Dermis blood vessel endothelial cell (primary cell): ENCODE results near the gene ABI3BP. TPM values are rescaled to one million over a fixed set of nuclear protein-coding genes. Genes with fewer than 3 reads are reported as not detected.
A peak's percentile ranks its signal among the peaks of the same experiment; 100 is the strongest.

ENCODE experiments used
- DNase-seq: peaks from one replicate; pipeline ENCODE4 v3.0.0; 2010
- total RNA-seq: library from RNA; depleted of rRNA; stranded (reverse); fragments of >200 nt; gene quantifications from 2 replicates; pipeline ENCODE4 v1.2.3, GENCODE V29; 2014

The ABI3BP gene
- total RNA-seq, 1 donor from 2014 or later, result 9.5 TPM

DNA sequence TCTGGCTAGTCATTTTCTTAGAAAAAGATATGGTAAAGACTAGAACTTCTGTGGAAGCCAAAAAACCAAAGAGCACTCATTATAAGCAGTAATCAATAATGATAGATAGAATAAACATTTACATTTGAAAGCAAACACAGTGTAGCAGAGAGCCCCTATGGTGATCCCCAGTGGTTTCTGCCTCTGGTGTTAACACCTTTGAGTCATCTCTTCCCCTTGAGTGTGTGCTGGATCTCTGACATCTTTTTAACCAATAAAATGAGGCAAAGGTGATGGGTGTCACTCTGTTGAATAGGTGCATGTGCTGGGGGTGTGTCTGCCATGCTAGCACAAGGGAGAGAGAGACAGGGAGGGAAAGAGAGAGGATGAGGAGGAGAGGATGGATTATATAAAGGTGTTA is 162.3 kb downstream of the ABI3BP start:
- no peak for DNase-seq

DNA sequence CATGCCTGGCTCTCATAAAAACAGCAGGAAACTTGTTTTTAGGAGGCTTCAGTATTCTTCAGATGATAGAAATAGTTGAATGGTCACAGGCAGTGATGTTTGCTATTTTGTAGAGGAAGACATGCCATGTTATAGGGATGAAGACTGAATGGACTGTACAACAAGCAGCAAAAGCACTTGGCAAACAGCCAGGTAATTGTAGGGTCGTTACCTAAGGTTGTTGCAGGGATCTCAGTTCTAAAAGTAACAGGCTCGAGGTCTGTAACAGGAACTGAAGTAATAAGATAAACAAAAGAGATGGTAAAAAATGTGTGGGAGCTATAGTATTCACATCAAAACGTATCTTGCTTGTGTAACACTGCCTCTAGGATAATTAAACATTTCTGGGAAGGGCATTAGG is 167.6 kb downstream of the ABI3BP start:
- DNase-seq, result peak; percentile 75

DNA sequence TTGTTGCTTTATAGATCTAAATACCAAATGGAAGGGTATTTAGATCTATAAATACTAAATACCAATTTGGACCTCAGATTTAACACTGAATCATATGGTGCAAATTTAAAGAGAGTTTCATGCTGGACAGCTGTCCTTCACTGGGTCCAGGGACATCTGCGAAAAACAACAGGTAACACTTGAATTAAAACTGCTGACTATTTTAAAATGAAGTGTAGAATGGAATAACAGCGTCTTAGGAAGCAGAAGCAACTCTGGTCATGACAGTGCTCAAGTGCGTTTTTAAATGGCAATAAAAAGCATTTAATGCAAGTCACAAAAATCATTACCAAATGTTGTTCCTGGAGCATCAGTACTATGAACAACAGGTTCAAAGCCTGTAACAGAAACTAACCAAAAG is 177.6 kb downstream of the ABI3BP start:
- no peak for DNase-seq

DNA sequence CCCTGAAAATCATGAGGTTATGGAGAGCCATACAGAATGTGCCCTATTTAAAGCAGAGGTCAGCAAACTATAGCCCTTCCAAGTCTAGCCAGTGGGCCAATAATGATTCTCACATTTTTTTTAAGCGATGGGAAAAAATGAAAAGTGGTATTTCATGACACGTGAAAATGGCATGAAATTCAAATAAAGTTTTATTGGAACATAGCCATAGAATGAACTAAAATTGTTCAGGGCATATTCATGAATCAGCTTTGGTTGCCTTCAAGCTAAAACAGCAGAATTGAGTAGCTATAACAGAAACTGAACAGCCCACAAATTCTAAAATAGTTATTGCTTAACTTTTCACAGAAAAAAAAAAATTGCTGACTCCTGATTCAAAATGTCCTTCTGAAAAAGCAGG is 179.4 kb downstream of the ABI3BP start:
- DNase-seq, result no peak

DNA sequence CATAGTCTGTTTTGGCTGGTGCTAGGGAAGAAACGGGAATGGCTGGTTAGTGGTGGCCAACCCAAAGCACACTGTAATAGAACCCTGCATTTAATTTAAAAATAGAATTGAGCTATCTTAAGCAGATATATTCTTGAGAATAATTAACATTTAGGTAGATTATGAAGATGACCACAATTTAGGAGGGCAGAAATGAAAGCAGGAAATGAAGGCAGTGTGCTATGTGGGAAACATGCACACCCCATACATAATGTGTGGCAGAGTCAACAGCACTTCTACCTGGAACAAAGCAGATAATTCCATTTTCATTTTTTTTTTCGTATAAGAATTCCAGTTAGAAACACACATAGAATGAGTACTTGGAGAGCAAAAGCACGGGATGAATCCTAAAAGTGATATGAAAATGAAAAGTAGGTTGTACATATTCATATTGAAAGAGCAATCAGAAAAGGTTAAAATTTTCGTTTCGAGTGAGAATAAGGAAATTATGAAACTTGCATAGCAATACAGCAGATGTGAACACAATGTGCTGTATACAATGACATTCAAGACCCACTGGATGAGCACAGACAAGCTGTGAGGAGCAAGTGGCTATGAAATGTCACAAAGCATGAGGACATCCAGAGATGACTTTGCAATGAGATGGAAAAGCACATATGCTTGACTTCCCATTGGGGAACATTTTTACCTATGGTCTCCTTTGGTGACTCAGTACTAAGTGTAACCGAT is 181.3 kb downstream of the ABI3BP start:
- no peak for DNase-seq

DNA sequence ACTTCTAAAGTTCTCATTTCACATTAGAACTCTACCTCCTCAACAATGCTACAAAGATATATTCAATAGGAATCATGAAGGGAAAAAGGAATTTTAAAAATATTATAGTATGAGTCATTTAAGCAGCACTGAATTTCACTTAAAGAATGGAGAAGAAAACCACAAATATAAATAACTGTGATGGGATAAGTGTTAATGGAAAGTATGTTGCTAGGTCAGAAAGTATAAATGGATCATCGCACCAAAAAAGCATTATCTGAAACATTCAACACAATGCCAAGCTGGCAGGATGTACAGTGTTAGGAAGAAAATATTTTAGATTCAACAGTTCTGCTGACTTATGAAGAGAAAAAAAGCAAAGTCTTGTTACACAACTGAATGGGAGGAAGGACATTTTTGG is 182.6 kb downstream of the ABI3BP start:
- DNase-seq, result no peak

DNA sequence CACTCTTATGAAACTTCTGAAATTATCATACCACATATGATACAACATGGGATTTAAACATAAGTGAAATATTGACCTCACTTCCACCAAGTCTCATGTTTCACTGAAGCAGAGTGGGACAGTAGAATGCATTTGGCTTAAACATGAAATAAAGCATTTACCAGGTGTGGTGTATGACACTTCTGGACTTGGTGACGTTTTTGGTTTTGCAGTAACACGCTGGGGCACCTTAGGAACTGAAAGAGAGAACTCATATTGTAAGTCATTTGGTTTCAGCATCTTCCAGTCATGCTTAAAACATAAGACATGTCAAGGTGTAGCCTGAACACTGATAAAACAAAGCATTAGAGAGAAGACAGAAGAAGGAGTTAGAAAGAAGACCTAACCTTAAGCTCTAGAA is 188.6 kb downstream of the ABI3BP start:
- DNase-seq, result no peak

DNA sequence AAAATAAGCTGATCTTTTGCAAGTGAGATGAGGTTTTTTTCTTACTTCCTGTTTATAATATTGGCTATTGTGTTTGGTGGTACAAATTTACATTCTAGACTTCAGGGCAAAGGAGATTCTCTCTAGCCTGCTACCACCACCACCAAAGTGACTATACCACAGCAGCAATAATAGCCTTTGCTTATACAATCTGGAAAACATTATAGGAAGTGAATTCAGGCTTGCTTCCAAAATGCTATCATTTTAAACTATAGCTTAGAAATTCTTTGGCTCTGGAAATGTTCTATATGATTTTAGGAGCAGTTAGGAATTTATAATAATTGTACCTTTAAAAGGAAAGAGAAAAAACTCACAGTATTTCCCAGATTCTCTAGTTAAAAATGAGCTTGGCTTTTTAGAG is 189.5 kb downstream of the ABI3BP start:
- no peak for DNase-seq

DNA sequence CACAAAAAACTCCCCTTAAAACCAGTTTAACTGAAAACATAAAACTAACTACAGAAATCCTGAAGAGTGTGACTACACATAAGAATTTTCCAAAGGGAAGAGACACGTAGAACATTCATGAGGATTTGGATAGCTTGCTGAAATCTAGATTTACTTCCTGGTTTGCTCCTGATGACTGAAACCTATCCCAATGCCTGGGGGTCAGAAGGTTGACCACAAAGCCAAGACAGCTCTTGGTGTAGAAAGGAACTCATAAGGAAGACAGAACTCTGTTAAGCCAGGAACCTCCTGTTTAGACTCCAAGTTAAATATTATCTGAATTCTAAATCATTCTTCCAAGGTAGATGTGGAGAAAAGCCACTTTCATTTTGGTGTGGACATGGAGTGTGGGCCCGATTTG is 191.1 kb downstream of the ABI3BP start:
- DNase-seq, result no peak

DNA sequence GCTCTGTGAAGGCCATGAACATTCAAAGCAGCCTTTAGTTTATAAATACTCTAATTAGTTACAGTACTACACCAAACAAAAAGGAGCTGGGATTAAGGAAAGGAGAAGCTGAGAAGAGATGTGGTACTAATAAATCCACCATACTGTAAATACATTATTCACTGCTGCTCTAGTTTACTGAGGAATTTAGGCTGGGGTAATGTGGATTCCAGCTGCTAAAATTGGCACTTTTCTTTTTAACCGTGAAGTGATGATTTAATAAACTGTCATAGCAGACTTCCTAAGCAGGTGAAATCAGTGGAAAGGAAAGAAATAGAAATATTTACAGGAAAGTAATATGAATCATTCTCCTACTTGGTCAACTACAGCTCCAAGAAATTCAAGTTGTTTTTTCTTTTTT is 195.2 kb downstream of the ABI3BP start:
- DNase-seq, result peak; percentile 24

DNA sequence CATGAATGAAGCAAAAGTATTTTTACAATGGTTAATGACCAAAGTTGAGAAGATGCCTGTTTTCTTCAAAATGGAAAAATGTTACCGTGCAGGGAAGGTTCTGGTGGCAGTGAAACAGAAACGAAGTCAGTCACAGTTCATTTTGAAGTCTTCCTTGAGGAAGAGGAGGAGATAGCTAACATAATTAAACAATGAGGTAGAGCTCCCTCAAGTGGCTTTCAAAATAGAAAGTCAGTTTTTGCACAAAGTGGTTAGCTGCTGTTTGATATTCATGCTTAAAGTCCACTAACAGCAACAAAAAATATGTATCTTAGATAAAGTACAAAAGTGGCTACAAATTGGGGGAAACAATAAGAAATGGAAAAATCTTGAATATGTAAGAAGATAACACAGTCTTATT is 196.7 kb downstream of the ABI3BP start:
- DNase-seq, result peak; percentile 54

DNA sequence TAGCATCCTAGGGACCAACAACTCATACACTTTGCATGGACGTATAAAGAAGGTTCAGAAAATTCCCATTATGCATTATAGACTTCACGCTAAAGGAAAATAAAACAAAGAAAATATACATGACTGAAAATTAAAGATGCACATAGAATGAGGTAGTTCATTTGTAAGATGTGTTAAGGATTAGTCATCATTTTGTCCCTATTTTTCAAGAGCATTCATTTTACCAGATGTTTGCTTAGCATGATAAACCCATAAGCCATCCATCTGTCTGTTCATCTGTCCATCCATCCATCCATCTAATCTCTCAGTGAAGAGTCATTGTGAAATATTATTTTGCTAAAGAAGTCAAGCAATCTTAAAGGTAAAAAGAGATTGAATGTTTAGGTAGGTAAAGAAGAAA is 203.6 kb downstream of the ABI3BP start:
- DNase-seq, result no peak

DNA sequence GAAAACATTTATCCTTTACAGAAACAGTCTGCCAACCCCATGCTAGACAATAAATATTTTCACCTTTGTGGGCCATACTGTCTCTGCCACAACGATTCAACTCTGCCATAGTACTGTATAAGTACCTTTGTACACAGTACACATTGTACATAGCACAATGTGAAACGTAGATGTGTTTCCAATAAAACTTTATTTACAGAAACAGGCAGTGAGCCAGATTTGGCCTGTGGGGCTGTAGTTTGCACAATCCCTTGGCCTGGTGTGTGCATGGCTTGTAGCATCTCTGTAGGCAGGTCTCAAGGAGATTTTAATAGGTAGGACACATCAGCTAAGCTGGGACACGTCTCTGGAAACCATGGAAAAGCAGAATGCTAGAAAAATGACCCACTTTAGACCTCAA is 209.6 kb downstream of the ABI3BP start:
- DNase-seq, result no peak

DNA sequence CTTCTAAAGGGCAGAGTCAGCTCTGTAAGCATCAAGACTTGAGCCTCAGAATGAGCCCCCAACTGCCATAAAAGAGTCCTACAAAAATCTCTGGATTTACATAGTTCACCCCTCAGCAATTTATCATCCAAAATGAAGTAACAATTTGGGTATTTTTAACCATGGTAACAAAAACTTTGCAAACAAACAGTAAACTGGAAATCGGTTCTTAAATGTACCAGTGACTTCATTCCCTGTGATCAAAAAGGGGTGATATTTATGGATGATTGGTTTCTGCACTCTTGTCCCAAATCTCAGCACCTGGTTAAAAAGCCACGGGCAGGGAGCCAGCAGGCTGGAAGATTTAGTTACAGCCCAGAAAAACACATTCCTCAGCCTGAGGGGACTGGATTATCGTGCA is 210.3 kb downstream of the ABI3BP start:
- no peak for DNase-seq

DNA sequence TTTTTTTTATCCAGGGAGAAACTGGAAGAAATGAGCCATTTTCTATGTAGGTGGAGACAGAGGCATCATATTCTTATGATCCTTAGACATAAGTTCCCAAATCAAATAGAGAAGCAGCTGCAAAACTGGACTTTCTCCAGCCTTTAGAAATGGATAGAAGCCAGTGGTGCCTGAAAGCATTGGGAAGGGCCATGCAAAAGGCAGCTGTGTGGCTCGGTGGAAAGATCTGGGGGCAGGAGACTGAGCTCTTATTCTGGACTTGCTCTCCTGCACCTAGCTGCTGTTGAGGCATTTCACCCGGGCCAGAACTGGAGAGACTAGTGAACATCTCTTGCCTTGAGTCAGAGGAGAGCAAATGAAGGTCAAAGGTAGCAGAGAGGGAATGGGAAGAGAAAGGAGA is 210.9 kb downstream of the ABI3BP start:
- no peak for DNase-seq

DNA sequence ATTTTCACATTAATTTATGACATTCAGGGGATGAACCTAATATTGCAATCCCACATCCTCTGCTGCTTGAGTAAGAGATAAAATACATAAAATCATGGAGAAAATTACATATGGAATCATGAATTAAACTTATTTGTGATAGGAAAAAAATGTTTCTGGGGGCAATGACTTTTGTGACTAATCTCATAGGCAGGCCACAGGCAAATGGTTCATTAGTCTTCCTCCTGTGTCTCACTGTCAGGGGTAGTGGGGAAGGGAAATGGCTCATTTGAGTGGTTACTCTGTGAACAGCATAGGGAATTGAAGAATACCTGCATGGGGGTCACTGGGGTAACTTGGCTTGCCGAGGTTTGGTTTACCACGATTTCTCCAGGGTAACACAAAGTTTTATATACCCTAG is 211.9 kb downstream of the ABI3BP start:
- no peak for DNase-seq

DNA sequence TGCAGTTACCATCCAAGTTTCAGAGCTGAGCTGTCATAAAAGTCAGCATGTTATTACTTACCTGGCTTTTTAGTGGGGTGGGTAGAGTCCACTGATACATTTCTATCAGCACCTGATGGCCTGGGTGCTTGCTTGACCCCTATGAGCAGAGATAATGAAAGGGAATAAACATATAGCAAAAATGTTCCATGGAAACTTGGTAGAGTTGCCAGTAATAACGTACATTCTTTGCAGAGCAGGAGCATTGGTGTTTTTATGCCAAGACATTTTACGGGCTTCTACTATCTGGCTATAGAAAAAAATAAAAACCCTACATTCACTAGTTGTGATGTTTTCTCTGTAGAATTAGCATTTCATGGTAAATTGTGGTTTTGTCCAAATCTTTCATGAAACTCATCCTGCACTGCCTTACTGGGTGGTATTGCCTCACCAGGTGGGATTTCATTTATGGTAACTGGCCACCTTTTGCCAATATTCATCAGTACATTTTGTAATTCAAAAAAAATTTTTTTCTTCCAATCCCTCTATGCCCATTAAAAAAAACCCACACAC is 213.1 kb downstream of the ABI3BP start:
- no peak for DNase-seq

DNA sequence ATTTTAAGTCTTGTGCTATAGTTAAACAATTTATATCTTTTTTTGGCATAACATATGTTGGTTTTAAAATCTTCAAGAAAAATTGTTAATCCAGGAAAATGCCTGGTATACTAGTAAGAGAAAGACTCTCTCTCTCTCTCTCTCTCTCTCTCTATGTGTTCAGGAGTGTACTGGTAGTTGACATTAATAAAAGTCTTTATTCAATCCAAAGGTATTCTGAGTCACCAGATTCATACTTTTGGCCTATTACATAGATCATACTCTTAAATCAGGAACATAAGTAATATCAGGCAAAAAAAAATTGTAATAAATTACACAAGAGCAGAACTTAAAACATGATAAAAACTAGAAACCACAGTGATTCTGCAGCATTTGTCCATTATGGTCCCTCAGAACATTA is 213.7 kb downstream of the ABI3BP start:
- no peak for DNase-seq

DNA sequence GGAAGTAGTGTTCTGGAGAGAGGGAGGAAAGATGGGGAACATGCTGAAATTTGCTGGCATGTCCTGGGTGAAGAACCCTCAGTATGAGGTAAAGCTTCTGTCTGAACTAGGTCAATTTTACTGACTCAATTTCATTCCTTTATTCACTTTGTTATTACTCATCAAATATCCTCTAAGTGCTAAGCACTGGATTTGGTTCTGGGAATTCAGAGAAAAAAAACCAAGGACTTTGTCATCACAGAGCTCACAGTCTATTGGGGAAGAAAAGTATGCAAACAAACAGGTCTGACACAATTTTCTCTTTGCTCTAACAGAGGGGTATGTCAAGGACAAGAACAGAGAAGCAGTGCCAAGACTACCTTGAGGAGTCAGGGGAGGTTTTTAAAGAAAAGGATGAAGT is 215.9 kb downstream of the ABI3BP start:
- DNase-seq, result no peak

DNA sequence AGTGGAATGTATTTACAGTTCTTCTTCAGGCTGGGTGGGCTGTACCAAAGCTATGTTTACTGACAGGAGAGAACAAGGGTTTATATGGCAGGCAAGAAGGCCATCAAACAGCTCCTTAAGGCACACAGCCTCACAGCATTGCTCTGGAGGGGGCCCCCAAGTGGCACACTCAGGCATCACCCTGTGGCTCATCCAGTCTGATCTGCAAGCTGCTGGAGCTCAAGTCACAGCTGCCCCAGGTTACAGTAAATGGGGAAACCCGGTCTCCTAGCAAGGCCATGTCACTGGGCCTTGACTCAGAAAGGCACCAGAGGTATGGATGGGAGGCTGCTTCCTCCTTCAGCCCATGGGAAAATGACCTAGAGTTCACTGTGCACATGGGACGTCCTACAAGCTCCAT is 216.5 kb downstream of the ABI3BP start:
- DNase-seq, result no peak

DNA sequence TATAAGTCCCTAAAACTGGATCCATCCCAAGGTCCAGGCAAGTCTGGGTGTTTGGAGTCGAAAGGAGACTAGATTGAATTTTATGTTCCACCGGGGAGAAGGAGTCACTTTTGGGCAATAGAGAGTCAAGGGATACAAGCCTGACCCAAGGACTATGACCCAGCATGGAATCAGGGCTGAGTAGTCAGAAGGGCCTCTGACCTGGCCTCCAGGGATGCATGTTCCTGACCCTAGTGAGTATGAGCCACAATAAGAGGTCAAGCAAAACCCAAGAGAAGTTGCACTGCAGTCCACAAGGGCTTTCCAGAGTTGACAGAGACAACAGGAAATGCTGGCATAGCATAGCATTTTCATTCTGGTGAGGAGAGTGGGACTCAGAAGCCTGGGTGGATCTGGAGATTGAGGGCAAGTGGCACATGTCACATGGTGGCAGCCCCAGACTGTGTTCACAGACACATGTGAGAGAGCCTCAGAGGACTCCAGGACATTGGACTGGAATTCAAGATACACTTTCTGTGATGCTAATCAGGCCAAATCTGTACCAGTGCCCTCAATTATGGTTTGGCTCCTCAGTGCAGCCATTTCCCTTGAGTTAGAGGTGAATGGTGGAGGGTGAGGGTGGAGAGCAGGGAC is 217.0 kb downstream of the ABI3BP start:
- no peak for DNase-seq

DNA sequence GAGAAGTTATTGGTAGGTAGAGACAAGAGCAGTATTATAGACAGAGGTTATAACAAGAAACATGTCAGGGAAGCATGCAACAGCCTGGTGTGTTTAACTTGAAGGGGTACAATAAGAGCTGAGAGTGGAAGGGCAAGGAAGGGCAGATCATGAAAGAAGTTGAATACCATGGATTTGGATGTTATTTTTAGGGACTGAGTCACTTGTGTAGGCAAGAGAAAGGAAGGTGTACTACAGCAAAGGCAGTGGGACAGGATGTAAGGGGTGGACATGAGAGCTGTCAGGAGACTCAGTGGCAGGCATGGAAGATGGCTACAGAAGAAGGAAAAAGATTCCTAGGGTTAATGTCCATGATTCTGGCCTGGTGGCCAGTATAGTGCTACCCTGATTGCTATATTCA is 217.6 kb downstream of the ABI3BP start:
- no peak for DNase-seq

DNA sequence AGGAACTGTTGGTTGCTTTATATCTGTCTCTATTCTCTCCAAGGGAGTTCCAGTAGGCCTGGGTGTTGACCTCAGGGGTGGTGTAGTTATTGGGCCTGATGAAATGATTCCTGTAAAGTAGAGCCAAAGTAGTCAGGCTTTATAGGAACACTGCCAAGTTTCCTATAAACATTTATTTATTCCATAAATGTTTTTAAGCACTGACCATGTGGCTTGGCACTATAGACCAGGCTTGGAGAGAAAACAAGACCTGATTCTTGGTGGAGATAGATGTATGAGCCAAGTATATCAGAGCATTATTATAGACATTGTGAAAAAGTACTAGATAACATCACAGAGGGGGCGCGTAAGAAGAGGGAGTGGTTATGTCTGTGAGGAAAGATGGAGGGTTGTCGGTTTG is 218.0 kb downstream of the ABI3BP start:
- no peak for DNase-seq

DNA sequence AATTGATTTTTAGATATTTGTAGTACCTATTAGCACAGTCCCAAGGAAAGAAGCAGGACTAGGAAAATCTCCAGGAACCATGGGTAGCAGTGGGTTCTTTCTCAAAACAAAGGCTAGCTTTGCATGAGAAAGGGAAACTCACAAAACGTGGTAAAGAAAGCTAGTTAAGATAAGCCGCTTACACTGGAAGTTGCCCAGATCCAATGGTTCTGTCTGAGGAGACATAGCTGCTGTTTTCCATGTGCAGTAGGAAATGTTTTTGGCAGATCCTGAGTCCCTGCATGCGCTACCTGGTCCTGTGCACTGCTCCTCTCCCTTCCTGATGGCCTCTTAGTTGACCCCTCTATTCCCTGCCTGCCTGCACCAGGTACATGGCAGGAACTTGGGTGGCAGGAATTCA is 223.5 kb downstream of the ABI3BP start:
- DNase-seq, result no peak

DNA sequence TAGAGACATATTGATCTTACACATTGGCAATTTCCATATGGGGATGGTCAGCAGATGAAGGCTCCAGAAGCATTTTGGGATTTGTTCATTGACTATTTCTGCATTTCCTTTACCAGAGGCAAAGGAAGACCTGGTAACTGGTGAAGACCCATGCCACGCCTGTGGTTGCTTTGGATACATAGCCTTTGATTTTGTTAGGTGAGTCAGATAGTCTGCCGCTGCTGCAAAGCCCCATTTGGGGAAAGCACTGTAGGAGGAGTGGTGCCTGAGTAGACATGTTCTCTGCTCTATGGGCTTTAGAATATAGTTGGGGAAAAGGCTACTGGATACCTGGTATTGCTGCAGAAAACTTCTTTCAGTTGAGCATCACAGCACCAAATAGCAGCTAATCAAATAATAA is 227.2 kb downstream of the ABI3BP start:
- DNase-seq, result no peak
